ENCODE data around the gene C18orf54.

C18orf54 gene

GRCh38 chr18:54387631-54388030 is 29.9 kb downstream of the C18orf54 start:
- DNase-seq: no peak

- DNase-seq: no peak
Measured at GRCh38 chr18:54388203-54389142, 30.8 kb downstream of the C18orf54 start.

- no peak for DNase-seq
Measured at GRCh38 chr18:54389143-54389505, 31.4 kb downstream of the C18orf54 start.

- DNase-seq: no peak
Measured at GRCh38 chr18:54390838-54391237, 33.1 kb downstream of the C18orf54 start.

GRCh38 chr18:54392543-54393023 is 34.9 kb downstream of the C18orf54 start:
- peak; percentile 54 for DNase-seq

GRCh38 chr18:54393648-54394294 is 36.1 kb downstream of the C18orf54 start:
- no peak for DNase-seq

GRCh38 chr18:54396760-54397159 is 39.1 kb downstream of the C18orf54 start:
- DNase-seq: no peak

- DNase-seq: no peak
Measured at GRCh38 chr18:54405290-54405689, 47.6 kb downstream of the C18orf54 start.

GRCh38 chr18:54411781-54412180 is 54.1 kb downstream of the C18orf54 start:
- no peak for DNase-seq

- no peak for DNase-seq
Measured at GRCh38 chr18:54415086-54415485, 57.4 kb downstream of the C18orf54 start.

- DNase-seq: no peak
Measured at GRCh38 chr18:54416436-54416835, 58.7 kb downstream of the C18orf54 start.

GRCh38 chr18:54423831-54424230 is 66.1 kb downstream of the C18orf54 start:
- DNase-seq: no peak

GRCh38 chr18:54426085-54426665 is 68.5 kb downstream of the C18orf54 start:
- DNase-seq: no peak
